ENCODE data around the gene ISM1. TPM values are rescaled to one million over a fixed set of nuclear protein-coding genes. Genes with fewer than 3 reads are reported as not detected.
"Not testable (repeated sequence)": the region's sequence is repeated elsewhere in the genome, so short reads cannot be mapped to it uniquely, and the experiment has no call there.

The ISM1 gene
- total RNA-seq, 1 experiment from 2014 or later, result not detected

DNA sequence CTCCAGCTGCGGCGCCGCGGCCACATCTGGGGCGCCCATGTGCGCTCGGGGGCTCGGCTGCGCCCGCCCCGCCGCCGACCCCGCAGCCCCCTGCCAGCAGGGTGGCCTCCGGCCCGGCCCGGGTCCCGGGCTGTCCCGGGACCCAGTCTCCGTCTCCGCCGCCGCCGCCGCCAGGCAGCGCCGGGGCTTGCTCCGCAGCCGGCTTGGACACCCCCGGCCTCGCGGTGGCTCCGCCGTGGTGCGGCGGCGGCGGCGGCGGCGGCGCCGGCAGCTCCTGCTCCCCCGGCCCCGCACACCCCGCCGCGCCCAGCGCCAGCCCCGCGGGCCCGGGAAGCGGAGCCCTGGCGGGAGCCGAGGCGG is 219 bp downstream of the ISM1 start:
- no peak for DNase-seq (ENCODE audit: extremely low read depth, low read depth)

GRCh38 chr20:13221673-13222318 is 722 bp downstream of the ISM1 start:
- peak; percentile 41 for DNase-seq (ENCODE audit: extremely low read depth, low read depth)

DNA sequence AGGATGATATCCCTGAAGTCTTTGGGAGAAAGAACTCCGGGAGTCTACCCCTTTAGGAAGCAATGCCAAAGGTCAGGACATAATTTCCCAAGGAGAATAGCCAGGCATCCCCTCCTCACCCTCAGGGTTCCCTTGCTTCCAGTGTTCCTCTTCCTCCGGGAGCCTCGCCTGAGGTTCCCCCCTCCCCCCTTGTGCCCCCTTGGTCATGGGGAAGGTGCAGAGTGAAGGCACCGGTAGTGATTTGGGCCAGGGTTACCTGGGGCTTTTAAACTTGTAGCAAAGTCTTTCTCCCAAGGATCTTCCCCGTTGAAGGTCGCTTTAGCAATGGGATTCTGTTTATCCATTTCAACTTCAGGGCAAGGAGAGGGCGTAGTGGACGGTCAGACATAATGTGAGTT is 1.2 kb downstream of the ISM1 start:
- DNase-seq (ENCODE audit: extremely low read depth, low read depth), result no peak

DNA sequence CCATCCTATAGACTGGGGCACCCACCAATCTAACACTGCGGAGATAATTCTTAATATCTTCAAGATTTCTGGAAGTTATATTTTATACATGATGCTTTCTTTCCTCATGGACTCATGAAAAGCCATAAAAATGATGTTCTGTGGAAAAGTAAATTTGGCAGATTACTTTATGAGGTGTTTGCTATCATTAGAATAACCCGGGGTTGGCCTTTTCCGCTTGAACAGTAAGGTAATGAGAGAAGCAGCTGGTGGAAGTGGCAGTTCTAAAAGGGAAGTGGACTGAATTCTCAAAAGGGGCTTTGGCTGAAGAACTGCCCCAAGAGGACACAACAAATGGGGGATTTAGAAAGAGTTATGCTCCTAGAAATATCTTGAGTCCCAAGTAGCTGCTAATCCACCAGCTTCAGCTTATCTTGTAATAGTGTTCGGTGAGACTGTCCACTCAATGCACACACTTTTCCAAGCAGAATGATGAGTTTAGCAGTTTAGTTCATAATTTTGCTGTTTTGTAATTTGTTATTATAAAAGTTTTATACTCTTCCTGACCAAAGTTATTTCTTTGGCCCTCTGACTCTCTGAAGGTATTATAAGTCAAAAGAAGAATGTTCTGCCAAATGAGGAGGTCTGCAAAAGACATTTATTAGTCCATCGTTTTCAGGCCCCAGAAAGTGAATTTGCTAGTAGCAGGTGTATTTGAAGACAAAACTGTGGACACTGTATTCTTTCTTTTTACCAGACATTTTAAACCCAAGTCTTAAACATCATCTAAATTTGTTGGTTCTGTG is 2.9 kb downstream of the ISM1 start:
- no peak for DNase-seq (ENCODE audit: extremely low read depth, low read depth)

DNA sequence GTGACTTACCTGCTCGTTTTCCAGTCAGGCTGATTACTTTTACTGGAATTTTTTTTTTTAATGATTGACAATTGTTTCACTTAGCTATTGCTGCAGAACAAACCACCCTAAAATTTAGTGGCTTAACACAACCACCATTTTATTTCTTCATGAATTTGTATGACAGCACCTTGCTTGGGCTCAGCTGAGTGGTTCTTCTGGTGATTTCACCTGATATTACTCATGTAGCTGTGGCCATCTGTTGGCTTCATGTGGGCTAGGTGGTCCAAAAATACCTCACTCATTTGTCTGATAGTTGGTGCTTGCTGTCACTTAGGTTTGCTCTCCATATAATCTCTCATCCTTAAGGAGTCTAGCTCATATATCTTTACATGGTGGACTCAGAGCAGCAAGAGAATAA is 5.3 kb downstream of the ISM1 start:
- DNase-seq (ENCODE audit: extremely low read depth, low read depth), result no peak

DNA sequence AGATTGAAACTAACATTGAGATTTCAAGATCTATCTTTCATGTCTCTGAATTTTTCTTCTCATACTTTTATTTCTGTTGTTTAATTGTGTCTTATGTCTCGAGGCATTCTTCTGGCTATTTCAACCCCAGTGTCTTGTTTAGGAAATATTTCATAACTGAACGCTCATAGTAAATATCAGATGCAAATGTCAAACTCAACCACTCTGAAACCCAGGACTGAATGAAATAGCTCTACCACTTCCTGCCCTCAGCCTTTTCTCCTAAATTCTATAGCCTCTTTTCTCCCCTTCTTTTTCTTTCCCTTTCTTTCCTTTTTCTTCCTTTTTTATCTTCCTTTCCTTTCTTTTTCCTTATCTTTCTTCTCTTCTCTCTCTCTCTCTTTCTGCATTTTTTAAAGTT is 7.7 kb downstream of the ISM1 start:
- DNase-seq (ENCODE audit: extremely low read depth, low read depth), result no peak

DNA sequence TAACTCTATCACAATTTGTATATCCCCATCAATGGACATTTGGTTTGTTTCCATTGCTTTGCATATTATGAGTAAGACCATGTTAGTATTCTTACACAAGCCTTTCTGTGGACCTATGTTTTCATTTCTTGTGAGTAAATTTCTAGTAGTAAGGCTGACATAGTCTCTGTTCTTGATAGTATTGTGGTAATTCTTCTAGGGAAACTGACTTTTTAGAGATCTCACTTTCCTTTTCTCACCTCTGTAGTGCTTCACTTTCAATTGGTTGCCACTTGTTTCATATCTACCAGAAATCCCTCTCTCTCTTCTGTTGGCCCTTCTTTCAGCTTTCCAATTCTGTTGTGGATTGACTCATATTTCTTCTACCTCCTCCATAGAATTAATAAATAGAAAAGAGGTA is 8.5 kb downstream of the ISM1 start:
- no peak for DNase-seq (ENCODE audit: extremely low read depth, low read depth)

DNA sequence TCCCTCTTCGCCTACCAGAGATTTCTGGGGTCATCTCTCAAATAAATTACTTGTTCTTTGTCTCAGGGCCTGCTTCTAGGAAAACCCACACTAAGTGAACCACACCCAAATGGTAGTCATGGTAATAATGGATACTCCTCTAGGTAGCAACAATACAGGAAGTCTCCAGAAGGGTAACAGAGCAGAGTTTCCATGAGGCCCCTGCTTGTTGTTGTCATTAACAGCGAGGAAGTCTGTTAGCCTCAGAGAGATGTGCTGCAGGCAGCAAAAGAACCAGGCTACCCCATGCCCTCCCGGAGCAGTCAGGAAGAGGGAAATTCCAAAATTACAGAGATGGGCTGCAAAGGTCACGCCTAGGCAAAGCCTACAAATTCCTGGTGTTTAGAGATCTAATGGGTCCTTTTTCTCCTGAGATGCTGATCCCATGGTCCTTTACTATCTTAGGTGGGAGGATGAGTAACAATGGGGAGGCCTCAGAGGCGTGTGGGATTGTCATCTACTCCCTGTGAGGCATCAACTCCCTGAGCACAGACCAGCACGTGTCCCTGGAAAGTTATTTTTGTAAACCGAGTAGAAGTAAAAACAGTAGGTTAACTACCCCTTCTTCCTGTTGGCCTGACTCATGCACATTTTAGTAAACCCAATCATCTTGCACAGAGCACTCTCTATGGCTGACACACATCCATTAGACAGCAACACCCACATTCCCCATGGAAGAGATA is 10.1 kb downstream of the ISM1 start:
- no peak for DNase-seq (ENCODE audit: extremely low read depth, low read depth)

GRCh38 chr20:13232999-13233398 is 11.9 kb downstream of the ISM1 start:
- DNase-seq (ENCODE audit: extremely low read depth, low read depth), result no peak

DNA sequence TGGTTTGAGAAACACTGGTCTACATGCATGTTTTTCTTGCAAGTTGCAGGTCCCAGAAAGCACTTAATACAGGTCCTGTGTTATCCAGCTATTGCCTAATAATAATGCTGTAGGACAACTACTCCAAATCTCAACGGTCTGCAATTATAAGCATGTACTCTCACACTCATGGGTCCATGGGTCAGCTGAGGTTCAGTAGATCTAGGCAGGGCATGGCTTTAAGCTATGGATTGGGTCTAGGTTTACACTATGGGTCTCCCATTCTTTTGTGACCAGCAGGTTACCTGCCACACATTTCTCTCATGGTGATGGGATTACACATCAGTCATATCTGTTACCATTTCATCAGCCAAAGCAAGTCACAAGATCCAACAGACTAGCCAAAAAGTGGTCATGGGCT is 13.9 kb downstream of the ISM1 start:
- no peak for DNase-seq (ENCODE audit: extremely low read depth, low read depth)

- not testable (repeated sequence) for DNase-seq (ENCODE audit: extremely low read depth, low read depth)
These were observed 15.3 kb downstream of the ISM1 start for GRCh38 chr20:13236360-13236759.

- DNase-seq (ENCODE audit: extremely low read depth, low read depth), result no peak
These were observed 16.1 kb downstream of the ISM1 start for GRCh38 chr20:13236990-13237720.

GRCh38 chr20:13238001-13238653 is 17.1 kb downstream of the ISM1 start:
- DNase-seq (ENCODE audit: extremely low read depth, low read depth), result no peak

GRCh38 chr20:13243826-13244376 is 22.8 kb downstream of the ISM1 start:
- DNase-seq (ENCODE audit: extremely low read depth, low read depth), result no peak

DNA sequence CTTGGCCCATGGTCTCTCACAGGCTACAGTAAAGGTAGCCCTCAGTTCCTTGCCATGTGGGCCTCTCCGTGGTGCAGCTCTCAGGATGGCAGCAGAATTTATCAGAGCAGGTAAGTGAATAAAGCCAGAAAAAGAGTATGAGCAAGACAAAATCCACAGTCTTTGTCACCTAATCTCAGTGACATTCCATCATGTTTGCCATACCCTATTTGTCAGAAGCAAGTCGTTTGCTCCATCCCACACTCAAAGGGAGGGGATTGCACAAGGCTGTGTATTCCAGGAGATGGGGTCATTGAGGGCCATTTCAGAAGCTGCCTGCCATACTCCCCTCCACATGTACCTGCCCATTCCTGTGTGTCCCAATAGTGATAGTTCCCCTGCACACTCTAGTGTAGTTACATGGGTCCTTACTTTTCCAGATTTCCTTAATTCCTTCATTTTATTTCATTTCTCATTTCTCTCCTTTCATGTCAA is 24.2 kb downstream of the ISM1 start:
- DNase-seq (ENCODE audit: extremely low read depth, low read depth), result no peak

DNA sequence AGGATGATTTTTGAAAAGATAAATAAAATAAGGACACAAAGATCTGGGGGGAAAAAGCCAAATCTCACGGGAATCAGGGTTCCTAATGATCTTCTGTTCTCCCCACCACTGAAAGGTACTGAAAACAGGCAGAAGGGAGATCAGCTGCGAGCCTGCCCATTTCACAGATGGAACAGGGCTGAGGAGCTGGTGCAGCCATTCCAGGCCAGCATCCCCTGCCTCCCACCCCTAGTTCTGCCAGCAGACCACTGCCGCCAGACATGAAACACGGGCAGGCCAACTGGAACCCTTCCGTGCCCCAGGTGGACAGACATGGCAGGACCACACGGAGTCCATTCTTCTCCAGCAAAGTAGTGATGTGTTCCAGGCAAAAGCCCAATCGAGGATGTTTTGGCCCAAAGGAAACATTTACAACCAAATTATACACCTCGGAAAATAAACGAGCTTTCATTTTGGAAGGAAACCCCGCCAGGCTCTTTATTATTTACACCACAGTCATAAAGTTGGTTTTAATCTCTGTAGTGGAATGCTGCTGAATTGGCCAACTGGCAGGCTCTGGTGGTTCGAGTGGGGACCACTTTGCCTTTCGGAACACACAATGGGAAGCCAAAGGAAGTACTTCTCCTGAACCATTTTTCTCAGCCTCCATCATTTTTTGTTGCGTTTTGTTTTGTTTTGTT is 28.2 kb downstream of the ISM1 start:
- no peak for DNase-seq (ENCODE audit: extremely low read depth, low read depth)

- DNase-seq (ENCODE audit: extremely low read depth, low read depth), result no peak
These were observed 28.7 kb downstream of the ISM1 start for GRCh38 chr20:13249798-13250170.

GRCh38 chr20:13250251-13250650 is 29.2 kb downstream of the ISM1 start:
- no peak for DNase-seq (ENCODE audit: extremely low read depth, low read depth)

GRCh38 chr20:13251106-13251903 is 30.2 kb downstream of the ISM1 start:
- DNase-seq (ENCODE audit: extremely low read depth, low read depth), result no peak
